Neuronal stem cell (in vitro differentiated cells): ENCODE results near the gene KCNIP4.

Experiments used
- DNase-seq: peaks from one replicate; pipeline ENCODE4 v3.0.0-alpha.2; 2013; ENCODE audit warnings: low spot score
- H2AFZ ChIP-seq: one replicate; pipeline ENCODE4 v1.6.1; 2013; ENCODE audit warnings: mild to moderate bottlenecking, low read length, inconsistent platforms
- H2AK5ac ChIP-seq: 2 replicates; pipeline ENCODE4 v1.6.1; 2013; ENCODE audit warnings: low read depth, mild to moderate bottlenecking, inconsistent platforms, low read length, moderate library complexity, mixed read lengths
- H2BK120ac ChIP-seq: 2 replicates; pipeline ENCODE4 v1.6.1; 2013; ENCODE audit warnings: low read depth, mild to moderate bottlenecking, inconsistent platforms, low read length, moderate library complexity, mixed read lengths
- H2BK12ac ChIP-seq: one replicate; pipeline ENCODE4 v1.6.1; 2013; ENCODE audit warnings: low read length, inconsistent platforms
- H2BK15ac ChIP-seq: 2 replicates; pipeline ENCODE4 v1.6.1; 2013; ENCODE audit warnings: mild to moderate bottlenecking, low read length, inconsistent platforms, mixed read lengths
- H2BK5ac ChIP-seq: one replicate; pipeline ENCODE4 v1.6.1; 2013; ENCODE audit warnings: inconsistent platforms, mild to moderate bottlenecking, low read length, moderate library complexity
- H3K14ac ChIP-seq: one replicate; pipeline ENCODE4 v1.6.1; 2013; ENCODE audit warnings: low read length, inconsistent platforms
- H3K18ac ChIP-seq: 2 replicates; pipeline ENCODE4 v1.6.1; 2013; ENCODE audit warnings: low read length, inconsistent platforms
- H3K23ac ChIP-seq: 2 replicates; pipeline ENCODE4 v1.6.1; 2013; ENCODE audit warnings: low read depth, mild to moderate bottlenecking, mixed read lengths, low read length, inconsistent platforms; ENCODE audit not compliant: poor library complexity
- H3K27ac ChIP-seq: replicated peaks from 3 replicates; pipeline ENCODE4 v1.5.1; 2013; ENCODE audit warnings: low read length, inconsistent platforms
- H3K27me3 ChIP-seq, 3 experiments: 2 replicates each; pipeline ENCODE4 v1.6.1; 2013; ENCODE audit warnings: low read length in 3 of 3, mild to moderate bottlenecking in 2 of 3, inconsistent platforms in 1 of 3, low read depth in 1 of 3, mixed read lengths in 1 of 3, moderate library complexity in 1 of 3; ENCODE audit not compliant: control insufficient read depth in 3 of 3, insufficient read depth in 3 of 3
- H3K36me3 ChIP-seq, 2 donors: replicated peaks in 1 of 2; 2 replicates each; pipeline ENCODE4 v1.6.1; 2013; ENCODE audit warnings: low read length in 2 of 2; ENCODE audit not compliant: control insufficient read depth in 2 of 2, insufficient read depth in 2 of 2
- H3K4ac ChIP-seq: 2 replicates; pipeline ENCODE4 v1.6.1; 2013; ENCODE audit warnings: inconsistent platforms, mild to moderate bottlenecking, low read length, moderate library complexity
- H3K4me1 ChIP-seq, 2 donors: 1 replicate in 1 of 2; 2 replicates in 1 of 2; pipeline ENCODE4 v1.6.1; 2013; ENCODE audit warnings: low read length in 2 of 2, low read depth in 1 of 2; ENCODE audit not compliant: control insufficient read depth in 2 of 2, insufficient read depth in 1 of 2
- H3K4me2 ChIP-seq: one replicate; pipeline ENCODE4 v1.6.1; 2013; ENCODE audit warnings: mild to moderate bottlenecking, low read length, inconsistent platforms; ENCODE audit not compliant: insufficient read depth, poor library complexity, severe bottlenecking
- H3K4me3 ChIP-seq, 2 donors: 2 replicates each; pipeline ENCODE4 v1.5.1; 2013; ENCODE audit warnings: low read length in 2 of 2, mild to moderate bottlenecking in 2 of 2, inconsistent platforms in 1 of 2, moderate library complexity in 1 of 2
- H3K79me1 ChIP-seq: one replicate; pipeline ENCODE4 v1.6.1; 2013; ENCODE audit warnings: low read depth, mild to moderate bottlenecking, inconsistent platforms, low read length, moderate library complexity
- H3K9ac ChIP-seq: one replicate; pipeline ENCODE4 v1.6.1; 2013; ENCODE audit warnings: mild to moderate bottlenecking, low read depth, low read length, inconsistent platforms; ENCODE audit not compliant: poor library complexity
- H3K9me3 ChIP-seq, 2 donors: replicated peaks in 1 of 2; 2 replicates each; pipeline versions ENCODE3 to v1.6.1; 2013; ENCODE audit warnings: low read length in 2 of 2, mild to moderate bottlenecking in 2 of 2, inconsistent platforms in 1 of 2, low read depth in 1 of 2, mixed read lengths in 1 of 2, moderate library complexity in 1 of 2; ENCODE audit not compliant: control insufficient read depth in 2 of 2, insufficient read depth in 1 of 2
- H4K8ac ChIP-seq: one replicate; pipeline ENCODE4 v1.6.1; 2013; ENCODE audit warnings: low read depth, mild to moderate bottlenecking, inconsistent platforms, low read length, moderate library complexity
- H4K91ac ChIP-seq: one replicate; pipeline ENCODE4 v1.6.1; 2013; ENCODE audit warnings: low read length, low read depth, mild to moderate bottlenecking, inconsistent platforms; ENCODE audit not compliant: poor library complexity
- WGBS, 2 donors: extraction: QIAGEN DNeasy Blood & Tissue Kit; methylation state at CpG; one replicate each; pipeline ENCODE4 v1.1.7; 2013; ENCODE audit warnings: missing lambda C conversion rate in 2 of 2, mixed read lengths in 1 of 2; ENCODE audit not compliant: insufficient read length in 2 of 2, insufficient replicate concordance in 1 of 2; ENCODE audit errors: extremely low coverage in 2 of 2; 5-methylcytosine and 5-hydroxymethylcytosine counted together

The KCNIP4 gene

DNA sequence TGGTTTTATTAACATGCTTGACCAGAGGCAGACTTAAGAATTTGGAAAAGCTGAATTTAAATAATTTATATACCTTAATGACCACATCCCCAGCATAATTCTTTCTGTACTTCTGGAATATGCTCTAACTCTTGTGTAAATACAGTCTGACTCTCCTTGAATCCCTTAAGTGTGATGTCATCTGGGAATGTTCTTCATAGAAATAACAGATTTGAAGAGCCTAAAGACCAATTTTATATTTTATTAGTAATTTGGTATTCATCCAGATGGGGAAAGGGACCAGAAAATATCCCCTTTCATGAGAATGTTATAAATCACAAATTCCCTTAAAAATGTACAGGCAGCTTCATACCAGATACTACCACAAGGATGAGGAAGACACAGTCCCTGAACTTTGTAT lies 58.3 kb downstream of the KCNIP4 start:
- H3K4me2 ChIP-seq, result no peak overlapping the region
- H2AFZ ChIP-seq, result no peak overlapping the region
- no peak overlapping the region for H3K9ac ChIP-seq
- no peak overlapping the region for H2BK5ac ChIP-seq
- no peaks in the 10 kb centered on the region for H3K27me3 ChIP-seq
- no peak overlapping the region for H2BK15ac ChIP-seq
- H4K8ac ChIP-seq, result no peak overlapping the region
- no peak overlapping the region for H2BK12ac ChIP-seq
- H3K36me3 ChIP-seq, result no peaks in the 10 kb centered on the region
- no peak overlapping the region for H3K27ac ChIP-seq
- no peak overlapping the region for H2AK5ac ChIP-seq
- no peak overlapping the region for H4K91ac ChIP-seq
- H2BK120ac ChIP-seq, result no peak overlapping the region
- H3K4me1 ChIP-seq, result no peaks in the 10 kb centered on the region
- H3K9me3 ChIP-seq, result no peaks in the 10 kb centered on the region
- H3K23ac ChIP-seq, result no peak overlapping the region
- H3K4me3 ChIP-seq, result no peak overlapping the region
- H3K14ac ChIP-seq, result no peak overlapping the region
- no peak for DNase-seq
- H3K4ac ChIP-seq, result no peak overlapping the region
- H3K79me1 ChIP-seq, result no peaks in the 10 kb centered on the region
- no peak overlapping the region for H3K18ac ChIP-seq

DNA sequence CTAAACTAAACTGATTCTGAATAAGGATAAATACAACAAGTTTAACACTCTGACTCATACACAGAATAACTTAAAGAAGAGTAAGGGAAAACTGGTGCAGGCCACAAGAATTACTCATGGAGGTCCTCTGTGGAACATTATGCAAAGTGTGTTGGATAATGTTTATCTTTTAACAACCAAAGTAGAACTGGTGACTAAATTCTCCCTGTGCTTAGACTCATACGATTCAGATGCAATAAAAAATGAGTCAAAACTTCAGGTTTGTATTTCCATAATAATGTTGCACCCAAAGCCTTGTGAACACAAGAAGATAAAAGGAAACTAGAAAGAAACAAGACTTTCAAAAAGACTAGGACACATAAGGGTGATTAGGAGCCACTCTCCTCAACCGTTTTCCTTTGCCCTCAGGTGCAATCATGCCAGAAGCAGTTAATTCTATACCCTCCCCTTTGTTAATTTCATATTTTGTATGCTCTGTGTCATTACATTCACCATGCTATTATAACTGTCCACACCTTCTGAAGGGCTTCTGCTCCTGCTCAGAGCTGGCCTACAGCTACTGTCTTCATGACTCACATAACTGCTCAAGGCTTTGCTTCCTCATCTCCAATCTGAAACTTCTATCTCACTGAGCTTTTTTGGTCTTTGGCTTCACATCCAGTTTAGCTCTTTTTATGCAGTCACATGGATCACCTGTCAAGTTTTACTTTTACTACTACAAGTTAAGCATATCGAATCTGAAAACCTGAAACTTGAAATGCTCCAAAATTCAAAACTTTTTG lies 60.2 kb downstream of the KCNIP4 start:
- no peak overlapping the region for H3K27ac ChIP-seq
- no peak overlapping the region for H2AFZ ChIP-seq
- H3K4me1 ChIP-seq, result no peaks in the 10 kb centered on the region
- no CpG with 5 or more reads among the region's 3 CpGs for WGBS, 2 donors
- H3K9me3 ChIP-seq, result no peaks in the 10 kb centered on the region
- H2BK15ac ChIP-seq, result no peak overlapping the region
- DNase-seq, result no peak
- no peak overlapping the region for H3K18ac ChIP-seq
- no peak overlapping the region for H4K91ac ChIP-seq
- no peak overlapping the region for H2BK5ac ChIP-seq
- H3K9ac ChIP-seq, result no peak overlapping the region
- H4K8ac ChIP-seq, result no peak overlapping the region
- H2BK120ac ChIP-seq, result no peak overlapping the region
- H3K36me3 ChIP-seq, result no peaks in the 10 kb centered on the region
- H2BK12ac ChIP-seq, result no peak overlapping the region
- no peak overlapping the region for H3K4me3 ChIP-seq
- no peaks in the 10 kb centered on the region for H3K27me3 ChIP-seq
- no peak overlapping the region for H3K4me2 ChIP-seq
- no peak overlapping the region for H3K14ac ChIP-seq
- no peak overlapping the region for H3K4ac ChIP-seq
- H2AK5ac ChIP-seq, result no peak overlapping the region
- no peaks in the 10 kb centered on the region for H3K79me1 ChIP-seq
- H3K23ac ChIP-seq, result no peak overlapping the region

DNA sequence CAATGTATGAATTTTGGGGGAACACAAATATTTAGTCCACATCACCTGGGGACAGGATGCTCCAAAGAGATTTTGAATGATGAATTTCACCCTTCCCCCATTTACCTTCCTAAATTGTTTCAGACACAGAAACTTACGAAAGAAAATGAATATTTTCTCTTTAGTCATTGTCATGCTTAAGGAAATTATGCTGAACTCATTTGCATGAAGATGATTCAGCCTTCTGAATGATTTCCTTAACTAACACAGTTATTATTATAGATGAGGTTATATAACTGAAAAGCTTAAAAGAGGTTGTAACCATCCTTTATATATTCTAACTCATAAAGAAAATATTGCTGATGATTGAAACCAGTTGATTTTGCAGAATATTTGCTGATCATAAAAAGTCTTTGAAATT lies 61.1 kb downstream of the KCNIP4 start:
- no peaks in the 10 kb centered on the region for H3K79me1 ChIP-seq
- H3K18ac ChIP-seq, result no peak overlapping the region
- H3K27ac ChIP-seq, result no peak overlapping the region
- H3K14ac ChIP-seq, result no peak overlapping the region
- H4K91ac ChIP-seq, result no peak overlapping the region
- H2BK5ac ChIP-seq, result no peak overlapping the region
- no peak overlapping the region for H2AK5ac ChIP-seq
- H3K4me2 ChIP-seq, result no peak overlapping the region
- no CpG with 5 or more reads among the region's 1 CpG for WGBS, 2 donors
- no peaks in the 10 kb centered on the region for H3K9me3 ChIP-seq
- no peak overlapping the region for H2AFZ ChIP-seq
- H3K23ac ChIP-seq, result no peak overlapping the region
- no peak overlapping the region for H2BK15ac ChIP-seq
- no peak overlapping the region for H4K8ac ChIP-seq
- H3K4ac ChIP-seq, result no peak overlapping the region
- H3K36me3 ChIP-seq, result no peaks in the 10 kb centered on the region
- H3K27me3 ChIP-seq, result no peaks in the 10 kb centered on the region
- no peak overlapping the region for H2BK12ac ChIP-seq
- no peaks in the 10 kb centered on the region for H3K4me1 ChIP-seq
- DNase-seq, result no peak
- no peak overlapping the region for H3K4me3 ChIP-seq
- H2BK120ac ChIP-seq, result no peak overlapping the region
- H3K9ac ChIP-seq, result no peak overlapping the region

DNA sequence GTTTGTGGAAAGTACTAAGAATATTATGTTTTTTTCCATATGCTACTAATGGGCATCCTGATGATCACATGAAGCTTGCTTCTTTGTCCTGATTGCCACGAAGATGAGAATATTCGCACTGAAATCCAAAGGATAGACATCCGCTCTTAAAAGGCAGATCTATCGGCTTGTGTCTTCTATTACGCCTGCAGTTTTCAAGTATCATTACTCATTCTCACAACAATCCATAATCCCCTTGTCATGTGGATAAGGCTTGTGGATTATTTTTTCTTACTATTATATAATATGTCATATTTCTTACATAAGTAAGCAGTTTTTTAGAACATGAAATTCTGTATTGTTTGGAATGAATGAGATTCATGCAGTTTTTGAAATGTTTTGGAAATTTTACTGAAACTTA lies 62.8 kb downstream of the KCNIP4 start:
- no peak overlapping the region for H3K4me3 ChIP-seq

More for the DNA sequence above, 62.8 kb downstream of the KCNIP4 start:
- H2BK15ac ChIP-seq, result no peak overlapping the region
- H3K27me3 ChIP-seq, result no peaks in the 10 kb centered on the region
- H2BK5ac ChIP-seq, result no peak overlapping the region
- no peak overlapping the region for H3K9ac ChIP-seq
- no peak overlapping the region for H2BK12ac ChIP-seq
- no peak for DNase-seq
- no peak overlapping the region for H3K27ac ChIP-seq
- H2AFZ ChIP-seq, result no peak overlapping the region
- H3K14ac ChIP-seq, result no peak overlapping the region
- H3K18ac ChIP-seq, result no peak overlapping the region
- H3K36me3 ChIP-seq, result no peaks in the 10 kb centered on the region
- no peak overlapping the region for H3K23ac ChIP-seq
- no peak overlapping the region for H4K91ac ChIP-seq
- WGBS, 2 donors, result no CpG with 5 or more reads among the region's 5 CpGs
- no peaks in the 10 kb centered on the region for H3K9me3 ChIP-seq
- H2BK120ac ChIP-seq, result no peak overlapping the region
- H3K4ac ChIP-seq, result no peak overlapping the region
- no peak overlapping the region for H4K8ac ChIP-seq
- no peaks in the 10 kb centered on the region for H3K79me1 ChIP-seq
- H3K4me1 ChIP-seq, result no peaks in the 10 kb centered on the region
- H2AK5ac ChIP-seq, result no peak overlapping the region
- no peak overlapping the region for H3K4me2 ChIP-seq
